NCI-H2029 (cell line): ENCODE measurements around the gene NUTM2E.
"Not testable (repeated sequence)": the region's sequence is repeated elsewhere in the genome, so short reads cannot be mapped to it uniquely, and the experiment has no call there.

Source experiments
- DNase-seq: peaks from one replicate; lab custom pipeline; 2025; lab: John Stamatoyannopoulos, UW

The NUTM2E gene

GRCh38 chr10:79826496-79827215 is at the start of gene NUTM2E:
Gene NUTM2E, plus strand, starts transcription at chr10:79826739. Its CDS starts 15,002 bp downstream, at chr10:79841741.
- DNase-seq = not testable (repeated sequence)

- not testable (repeated sequence) for DNase-seq
Measured at GRCh38 chr10:79777997-79778396, 48.5 kb upstream of the NUTM2E start.

GRCh38 chr10:79779310-79779938 is 47.1 kb upstream of the NUTM2E start:
- DNase-seq = not testable (repeated sequence)

GRCh38 chr10:79779992-79780391 is 46.5 kb upstream of the NUTM2E start:
- DNase-seq = not testable (repeated sequence)

DNA sequence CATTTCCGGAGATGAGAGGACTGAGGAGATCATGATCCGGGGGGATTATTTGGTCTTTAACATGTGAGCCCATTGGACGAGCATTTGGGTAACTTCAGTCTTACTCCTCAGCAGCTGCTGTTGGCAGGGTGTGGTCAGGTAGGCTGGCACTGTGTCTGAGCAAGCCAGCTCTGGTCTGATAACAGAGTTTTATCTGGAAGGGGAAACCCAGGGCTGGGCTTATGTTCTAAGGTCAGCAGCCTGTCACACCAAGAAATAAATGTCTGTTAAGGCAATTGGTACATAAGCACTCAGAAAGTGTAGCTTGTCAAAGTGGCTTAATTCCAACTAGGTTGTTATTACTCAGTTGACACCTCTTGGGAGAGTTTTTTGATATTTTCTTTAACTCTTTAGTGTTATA is 45.0 kb upstream of the NUTM2E start:
- not testable (repeated sequence) for DNase-seq

- DNase-seq = not testable (repeated sequence)
Measured at GRCh38 chr10:79787455-79787952, 39.0 kb upstream of the NUTM2E start.

DNA sequence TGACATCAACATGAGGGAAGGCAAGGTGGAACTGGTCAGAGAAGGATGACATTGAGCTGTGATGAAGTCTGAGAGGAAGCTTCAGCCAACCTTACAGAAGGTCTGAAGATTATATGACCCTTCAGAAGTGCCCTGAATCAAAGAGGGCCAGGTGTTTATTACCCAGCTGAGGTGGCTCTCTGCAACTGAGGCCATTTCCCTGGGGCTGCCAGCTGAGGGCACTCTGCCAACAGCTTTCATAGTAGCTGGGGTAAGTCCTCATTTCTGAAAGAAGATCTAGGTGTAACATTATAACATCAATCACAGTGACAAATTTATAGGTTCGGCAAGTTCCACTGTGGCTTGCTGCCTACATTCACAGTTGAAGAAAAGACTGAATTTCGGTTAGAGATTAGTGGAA is 37.2 kb upstream of the NUTM2E start:
- not testable (repeated sequence) for DNase-seq

- not testable (repeated sequence) for DNase-seq
Measured at GRCh38 chr10:79791906-79792517, 34.5 kb upstream of the NUTM2E start.

DNA sequence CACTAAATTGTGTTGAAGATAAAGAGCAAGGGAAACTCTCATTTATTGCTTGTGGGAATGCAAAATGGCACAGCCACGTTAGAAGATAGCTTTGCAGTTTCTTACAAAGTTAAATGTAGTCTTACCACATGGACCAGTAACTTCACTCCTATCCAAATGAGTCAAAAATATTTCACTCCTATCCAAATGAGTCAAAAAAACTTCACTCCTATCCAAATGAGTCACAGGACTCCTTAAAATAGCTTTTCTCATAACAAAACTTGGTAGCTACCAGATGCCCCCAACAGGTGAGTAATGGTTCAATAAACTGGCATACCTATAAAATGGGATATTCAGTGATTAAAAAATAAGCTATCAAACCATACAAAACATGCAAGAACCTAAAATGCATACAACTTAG is 27.2 kb upstream of the NUTM2E start:
- not testable (repeated sequence) for DNase-seq

GRCh38 chr10:79805857-79806256 is 20.7 kb upstream of the NUTM2E start:
- not testable (repeated sequence) for DNase-seq

DNA sequence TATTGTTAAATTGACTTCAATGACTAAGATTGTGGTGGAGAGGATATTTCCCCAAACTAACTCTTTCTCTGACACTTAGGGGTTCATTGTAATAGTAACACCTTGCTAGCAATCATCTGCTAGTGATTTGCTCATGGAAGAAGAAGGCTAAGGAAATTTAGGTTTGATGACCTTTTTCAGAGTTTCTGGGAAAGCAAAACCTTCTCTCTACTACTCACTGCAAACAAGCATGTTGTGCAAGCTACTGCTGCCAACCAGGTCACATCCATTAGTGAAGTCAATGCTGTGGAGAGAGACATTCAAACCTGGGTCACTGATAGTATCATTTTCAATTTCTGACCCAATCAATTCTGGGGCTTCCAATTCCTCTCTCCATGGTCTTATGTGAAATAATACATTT is 14.6 kb upstream of the NUTM2E start:
- not testable (repeated sequence) for DNase-seq

DNA sequence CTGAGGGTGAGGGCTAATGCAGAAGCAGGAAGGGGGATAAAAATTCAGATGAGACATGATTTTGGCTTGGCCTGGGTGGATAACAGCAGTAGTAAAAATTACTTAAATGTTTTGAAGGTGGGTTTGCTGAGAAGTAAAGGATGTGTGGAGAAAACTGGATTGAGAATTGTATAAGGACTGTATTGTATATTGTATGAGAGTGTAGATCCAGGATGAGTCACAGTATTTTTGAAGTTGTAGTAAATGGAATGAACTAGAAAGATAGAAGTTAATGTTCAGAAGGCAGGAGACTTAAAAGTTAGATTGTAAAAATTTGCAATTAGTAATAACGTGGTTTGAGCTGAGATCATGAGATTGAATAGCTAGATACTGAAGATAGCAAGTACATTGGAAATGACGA is 10.2 kb upstream of the NUTM2E start:
- not testable (repeated sequence) for DNase-seq

DNA sequence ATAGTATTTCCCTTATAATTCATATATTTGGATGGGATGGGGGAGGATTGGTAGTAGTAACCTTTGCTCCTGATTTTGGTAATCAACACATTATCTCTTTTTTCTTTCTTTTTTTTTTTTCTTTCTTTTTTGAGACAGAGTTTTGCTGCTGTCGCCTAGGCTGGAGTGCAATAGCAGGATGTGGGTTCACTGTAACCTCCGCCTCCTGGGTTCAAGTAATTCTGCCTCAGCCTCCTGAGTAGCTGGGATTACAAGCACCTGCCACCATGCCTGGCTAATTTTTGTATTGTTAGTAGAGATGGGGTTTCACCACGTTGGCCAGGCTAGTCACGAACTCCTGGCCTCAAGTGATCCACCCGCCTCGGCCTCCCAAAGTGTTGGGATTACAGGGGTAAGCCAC is 3.2 kb upstream of the NUTM2E start:
- DNase-seq = not testable (repeated sequence)

DNA sequence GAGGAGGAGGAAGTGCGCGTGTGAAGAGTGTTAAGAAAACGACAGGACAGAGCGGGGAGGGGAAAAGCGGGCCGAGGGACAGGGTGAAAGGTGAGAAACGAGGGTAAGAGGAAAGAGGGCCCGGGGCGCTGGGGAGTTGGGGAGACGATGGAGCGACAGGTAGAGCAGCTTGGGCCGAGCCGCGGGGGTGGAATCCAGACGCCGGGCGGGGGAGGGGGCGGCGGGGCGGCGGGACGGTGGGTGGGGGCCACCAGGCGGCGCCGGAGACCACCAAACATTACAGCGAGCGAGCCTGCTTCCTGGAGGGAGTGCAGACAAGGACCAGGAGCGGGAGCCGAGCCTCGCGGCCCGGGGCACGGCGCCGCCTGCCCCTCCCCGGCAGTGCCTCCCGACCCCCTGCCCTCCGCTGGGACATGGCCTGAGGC is 940 bp upstream of the NUTM2E start:
- not testable (repeated sequence) for DNase-seq

- DNase-seq = not testable (repeated sequence)
Measured at GRCh38 chr10:79826131-79826495, 426 bp upstream of the NUTM2E start.

DNA sequence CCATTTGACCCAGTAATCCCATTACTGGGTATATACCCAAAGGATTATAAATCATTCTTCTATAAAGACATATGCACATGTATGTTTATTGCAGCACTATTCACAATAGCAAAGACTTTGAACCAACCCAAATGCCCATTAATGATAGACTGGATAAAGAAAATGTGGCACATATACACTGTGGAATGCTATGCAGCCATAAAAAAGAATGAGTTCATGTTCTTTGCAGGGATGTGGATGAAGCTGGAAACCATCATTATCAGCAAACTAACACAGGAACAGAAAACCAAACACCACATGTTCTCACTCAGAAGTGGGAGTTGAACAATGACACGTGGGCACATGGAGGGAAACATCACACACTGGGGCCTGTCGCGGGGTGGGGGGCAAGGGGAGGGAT is 7.3 kb downstream of the NUTM2E start:
- not testable (repeated sequence) for DNase-seq

DNA sequence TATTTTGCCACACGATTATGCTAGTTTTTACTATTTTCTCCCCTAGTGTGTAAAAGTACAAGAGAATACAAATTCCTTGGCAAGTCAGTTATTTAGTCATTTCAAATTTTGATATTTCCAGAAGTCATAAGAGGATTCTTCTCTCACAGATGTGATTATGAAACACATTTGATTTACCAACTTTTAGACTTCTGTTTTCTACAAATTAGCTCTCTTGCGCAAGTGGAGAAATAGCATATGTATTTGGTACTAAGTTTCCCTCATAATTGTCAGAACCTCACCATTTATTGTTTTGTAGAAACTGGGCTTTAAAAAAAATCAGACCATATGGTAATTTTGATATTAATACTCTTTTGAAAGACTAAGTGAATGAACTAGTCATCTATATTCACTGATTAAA is 9.4 kb downstream of the NUTM2E start:
- not testable (repeated sequence) for DNase-seq

DNA sequence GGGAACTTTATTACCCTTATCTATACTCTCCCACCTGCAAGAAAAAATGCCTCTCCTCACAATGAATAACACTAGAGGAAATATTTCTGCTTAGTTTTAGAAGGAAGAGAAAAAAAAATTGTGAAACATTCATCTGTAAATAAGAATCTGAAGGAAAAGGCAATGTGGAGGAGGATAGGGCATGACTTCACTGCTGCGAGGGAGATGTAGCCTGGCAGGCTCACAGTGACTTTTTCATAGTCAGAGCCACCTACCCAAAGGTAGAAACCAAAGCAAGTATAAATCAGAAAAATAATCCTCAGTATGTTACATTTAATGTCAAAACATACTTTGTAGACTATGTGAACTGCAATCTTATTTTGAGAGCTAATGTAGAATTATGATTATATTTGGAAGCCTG is 10.4 kb downstream of the NUTM2E start:
- not testable (repeated sequence) for DNase-seq

DNA sequence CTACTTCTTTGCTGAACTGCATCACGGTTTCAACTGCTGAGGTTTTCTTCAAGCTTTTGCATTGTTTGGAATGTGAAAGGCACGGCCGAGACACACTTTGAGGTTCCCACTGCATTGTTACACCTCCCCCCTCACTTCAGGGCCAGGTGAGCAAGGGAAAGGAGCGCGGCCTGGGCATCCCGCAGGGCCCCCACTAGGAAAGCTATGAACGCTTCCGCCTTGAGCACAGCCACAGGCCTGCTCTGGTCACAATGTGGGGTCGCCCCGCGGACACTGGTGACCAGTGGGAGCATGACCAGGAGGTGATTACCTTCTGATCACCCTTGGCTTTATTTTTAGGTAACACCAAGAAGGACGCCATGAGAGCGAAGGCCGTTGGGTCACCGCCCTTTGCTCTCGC is 11.9 kb downstream of the NUTM2E start:
- not testable (repeated sequence) for DNase-seq

DNA sequence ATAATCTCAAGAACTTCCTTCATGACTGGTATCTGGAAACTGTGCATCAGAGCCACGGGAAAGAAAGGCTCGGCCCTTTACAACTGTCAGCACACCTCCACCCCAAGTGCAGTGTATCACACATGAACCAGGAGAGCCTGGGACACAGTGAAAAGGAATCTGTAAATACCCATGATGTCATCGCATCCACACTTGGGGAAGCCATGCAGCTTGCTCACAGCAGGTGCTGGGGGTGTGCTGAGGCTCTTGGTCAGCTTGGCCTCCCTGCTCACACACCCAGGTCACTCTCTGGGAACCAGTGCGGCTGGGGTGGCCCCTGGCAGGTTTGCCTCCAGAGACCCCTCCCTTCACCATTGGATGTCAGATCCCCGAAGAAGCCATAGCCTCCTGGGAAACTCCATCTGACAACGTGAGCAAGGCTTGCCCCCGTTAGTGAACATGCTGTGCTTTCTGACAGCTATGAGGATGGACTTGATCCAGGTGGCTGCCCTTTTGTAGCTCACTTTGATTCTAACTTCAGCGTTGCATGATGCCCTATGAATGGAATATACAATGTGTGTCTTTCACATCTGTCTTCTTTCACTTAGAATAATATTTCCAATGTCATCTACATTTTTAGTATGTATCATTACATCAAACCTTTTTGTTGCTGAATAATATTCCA is 26.8 kb downstream of the NUTM2E start:
- not testable (repeated sequence) for DNase-seq

- not testable (repeated sequence) for DNase-seq
Measured at GRCh38 chr10:79862269-79862668, 35.7 kb downstream of the NUTM2E start.

GRCh38 chr10:79862803-79863202 is 36.3 kb downstream of the NUTM2E start:
- not testable (repeated sequence) for DNase-seq
